Liver (tissue), 9 donors: ENCODE data around the gene ETFBKMT. TPM values are rescaled to one million over a fixed set of nuclear protein-coding genes. Genes with fewer than 3 reads are reported as not detected.

ENCODE experiments used
- DNase-seq: peaks from one replicate; pipeline ENCODE4 v3.0.0-alpha.2; 2017; ENCODE audit warnings: low spot score
- H3K27ac ChIP-seq, 2 donors: one replicate each; pipeline ENCODE4 v1.7.0; 2013; ENCODE audit warnings: inconsistent platforms in 2 of 2, low read length in 2 of 2, control low read depth in 1 of 2, low read depth in 1 of 2, mild to moderate bottlenecking in 1 of 2
- H3K27me3 ChIP-seq, 4 donors: one replicate each; pipeline versions ENCODE4 v1.6.1 to v1.7.0; 2013; ENCODE audit warnings: low read length in 3 of 4, inconsistent platforms in 1 of 4, mild to moderate bottlenecking in 1 of 4, moderate library complexity in 1 of 4; ENCODE audit not compliant: control insufficient read depth in 4 of 4, insufficient read depth in 4 of 4
- H3K36me3 ChIP-seq, 4 donors: one replicate each; pipeline versions ENCODE4 v1.6.1 to v1.7.0; 2013; ENCODE audit warnings: low read length in 3 of 4, mild to moderate bottlenecking in 3 of 4, low read depth in 1 of 4, moderate library complexity in 1 of 4; ENCODE audit not compliant: control insufficient read depth in 4 of 4, insufficient read depth in 3 of 4
- H3K4me1 ChIP-seq, 4 donors: one replicate each; pipeline versions ENCODE4 v1.6.1 to v1.7.0; 2013; ENCODE audit warnings: low read length in 3 of 4, mild to moderate bottlenecking in 3 of 4, moderate library complexity in 1 of 4; ENCODE audit not compliant: control insufficient read depth in 4 of 4, insufficient read depth in 4 of 4
- H3K4me3 ChIP-seq, 3 donors: one replicate each; pipeline versions ENCODE4 v1.6.1 to v1.7.0; 2013; ENCODE audit warnings: low read length in 3 of 3, control low read depth in 1 of 3, low read depth in 1 of 3, mild to moderate bottlenecking in 1 of 3
- H3K9ac ChIP-seq, 2 donors: one replicate each; pipeline ENCODE4 v1.7.0; 2013; ENCODE audit warnings: low read length in 2 of 2, mild to moderate bottlenecking in 2 of 2, moderate library complexity in 2 of 2, control low read depth in 1 of 2, low read depth in 1 of 2
- H3K9me3 ChIP-seq, 4 donors: one replicate each; pipeline versions ENCODE4 v1.6.1 to v1.7.0; 2013; ENCODE audit warnings: low read length in 3 of 4; ENCODE audit not compliant: control insufficient read depth in 4 of 4
- EGR1 ChIP-seq, 2 donors: IDR thresholded peaks; 2 replicates each; pipeline ENCODE4 v1.6.1; 2016 to 2018; ENCODE audit warnings: antibody characterized with exemption in 2 of 2, low read depth in 2 of 2
- FOXA1 ChIP-seq: IDR thresholded peaks from 2 replicates; pipeline ENCODE4 v1.6.1; 2016; ENCODE audit warnings: antibody characterized with exemption
- FOXA2 ChIP-seq: IDR thresholded peaks from 2 replicates; pipeline ENCODE4 v1.6.1; 2016; ENCODE audit warnings: antibody characterized with exemption
- GABPA ChIP-seq, 2 donors: IDR thresholded peaks in 1 of 2; conservative IDR thresholded peaks in 1 of 2; 2 replicates each; pipeline ENCODE4 v1.6.1; 2016; ENCODE audit warnings: antibody characterized with exemption in 2 of 2, mild to moderate bottlenecking in 1 of 2, moderate library complexity in 1 of 2
- HNF4G ChIP-seq: IDR thresholded peaks from 2 replicates; pipeline ENCODE4 v1.6.1; 2016; ENCODE audit warnings: antibody characterized with exemption
- NR2F2 ChIP-seq: IDR thresholded peaks from 2 replicates; pipeline ENCODE4 v1.6.1; 2016; ENCODE audit warnings: antibody characterized with exemption
- RAD21 ChIP-seq, 2 donors: IDR thresholded peaks; 2 replicates each; pipeline ENCODE4 v1.6.1; 2016; ENCODE audit warnings: antibody characterized with exemption in 2 of 2, mild to moderate bottlenecking in 2 of 2
- SP1 ChIP-seq: IDR thresholded peaks from 2 replicates; pipeline ENCODE4 v1.6.1; 2018; ENCODE audit warnings: antibody characterized with exemption, mild to moderate bottlenecking
- TAF1 ChIP-seq: conservative IDR thresholded peaks from 2 replicates; pipeline ENCODE4 v1.6.1; 2016; ENCODE audit warnings: antibody characterized with exemption, mild to moderate bottlenecking
- WGBS: extraction: QIAGEN DNeasy Blood & Tissue Kit; methylation state at CpG from one replicate; pipeline ENCODE4 v1.1.7; 2013; 5-methylcytosine and 5-hydroxymethylcytosine counted together
- polyA plus RNA-seq, 2 donors: library from polyadenylated mRNA; stranded (reverse) in 1 of 2; unstranded in 1 of 2; fragments of 200-250 nt in 1 of 2; fragments of >200 nt in 1 of 2; fragmentation: Nextera tagmentation in 1 of 2; extraction: Ambion mirVana in 1 of 2; gene quantifications; one replicate each; pipeline versions ENCODE4 v1.2.1 to v1.2.3, GENCODE V29; 2013 to 2015
- total RNA-seq, 2 donors: library from RNA; depleted of rRNA; stranded (reverse); fragments of >200 nt; gene quantifications; one replicate each; pipeline ENCODE4 v1.2.3, GENCODE V29; 2014
- TF ChIP-seq, protein P1 (sequence below): fragments of 150-350 bp; IDR thresholded peaks from 2 replicates; pipeline ENCODE4 v1.5.1; 2017; ENCODE audit warnings: improper control_type of control experiment, low read depth, low read length; ENCODE audit not compliant: missing input control
- TF ChIP-seq, protein P2 (sequence below): IDR thresholded peaks from 2 replicates; pipeline ENCODE4 v1.6.1; 2016; ENCODE audit warnings: antibody characterized with exemption
- TF ChIP-seq, protein P3 (sequence below): IDR thresholded peaks from 2 replicates; pipeline ENCODE4 v1.6.1; 2016; ENCODE audit warnings: antibody characterized with exemption
- TF ChIP-seq, protein P4 (sequence below): IDR thresholded peaks from 2 replicates; pipeline ENCODE4 v1.6.1; 2016; ENCODE audit warnings: antibody characterized with exemption, mild to moderate bottlenecking
- donor health status: healthy.
- donor health status: healthy.
- donor health status: healthy.
- donor health status: healthy.
- donor health status: healthy.

Gene ETFBKMT
- total and polyA plus RNA-seq, 4 donors: 1.9 to 4.8 (median 4.5) TPM

DNA sequence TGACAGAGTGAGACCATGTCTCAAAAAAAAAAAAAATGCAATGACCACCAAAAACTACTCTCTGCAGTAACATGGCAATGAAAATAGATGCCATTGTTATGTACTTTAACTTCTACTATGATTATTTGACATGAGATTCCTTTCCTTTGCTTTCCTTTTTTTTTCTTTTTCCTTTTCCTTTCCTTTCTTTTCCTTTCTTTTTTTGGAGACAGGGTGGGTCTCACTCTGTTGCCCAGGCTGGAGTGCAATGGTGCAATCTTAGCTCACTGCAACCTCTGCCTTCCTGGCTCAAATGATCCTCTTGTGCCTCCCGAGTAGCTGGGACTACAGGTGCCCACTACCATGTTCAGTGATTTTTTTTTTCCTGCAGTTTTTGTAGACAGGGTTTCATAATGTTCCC is 24.9 kb upstream of the ETFBKMT start:
- no peak overlapping the region for H3K9ac ChIP-seq
- TF ChIP-seq TAF1: no peak
- no peak for TF ChIP-seq RAD21 (IDR thresholded peaks at IDR 0.05)
- TF ChIP-seq, protein P1, sequence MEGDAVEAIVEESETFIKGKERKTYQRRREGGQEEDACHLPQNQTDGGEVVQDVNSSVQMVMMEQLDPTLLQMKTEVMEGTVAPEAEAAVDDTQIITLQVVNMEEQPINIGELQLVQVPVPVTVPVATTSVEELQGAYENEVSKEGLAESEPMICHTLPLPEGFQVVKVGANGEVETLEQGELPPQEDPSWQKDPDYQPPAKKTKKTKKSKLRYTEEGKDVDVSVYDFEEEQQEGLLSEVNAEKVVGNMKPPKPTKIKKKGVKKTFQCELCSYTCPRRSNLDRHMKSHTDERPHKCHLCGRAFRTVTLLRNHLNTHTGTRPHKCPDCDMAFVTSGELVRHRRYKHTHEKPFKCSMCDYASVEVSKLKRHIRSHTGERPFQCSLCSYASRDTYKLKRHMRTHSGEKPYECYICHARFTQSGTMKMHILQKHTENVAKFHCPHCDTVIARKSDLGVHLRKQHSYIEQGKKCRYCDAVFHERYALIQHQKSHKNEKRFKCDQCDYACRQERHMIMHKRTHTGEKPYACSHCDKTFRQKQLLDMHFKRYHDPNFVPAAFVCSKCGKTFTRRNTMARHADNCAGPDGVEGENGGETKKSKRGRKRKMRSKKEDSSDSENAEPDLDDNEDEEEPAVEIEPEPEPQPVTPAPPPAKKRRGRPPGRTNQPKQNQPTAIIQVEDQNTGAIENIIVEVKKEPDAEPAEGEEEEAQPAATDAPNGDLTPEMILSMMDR: no peak
- no peak for TF ChIP-seq HNF4G
- no peak for TF ChIP-seq SP1
- TF ChIP-seq FOXA1: no peak
- no peak for TF ChIP-seq EGR1 (IDR thresholded peaks at IDR 0.05; ENCODE audit: low read depth in 2 of 2)
- no peak for TF ChIP-seq NR2F2
- no peak for TF ChIP-seq FOXA2
- TF ChIP-seq, protein P2, sequence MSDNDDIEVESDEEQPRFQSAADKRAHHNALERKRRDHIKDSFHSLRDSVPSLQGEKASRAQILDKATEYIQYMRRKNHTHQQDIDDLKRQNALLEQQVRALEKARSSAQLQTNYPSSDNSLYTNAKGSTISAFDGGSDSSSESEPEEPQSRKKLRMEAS: no peak
- 96% methylated on average over 1 of the region's 1 CpG for WGBS

DNA sequence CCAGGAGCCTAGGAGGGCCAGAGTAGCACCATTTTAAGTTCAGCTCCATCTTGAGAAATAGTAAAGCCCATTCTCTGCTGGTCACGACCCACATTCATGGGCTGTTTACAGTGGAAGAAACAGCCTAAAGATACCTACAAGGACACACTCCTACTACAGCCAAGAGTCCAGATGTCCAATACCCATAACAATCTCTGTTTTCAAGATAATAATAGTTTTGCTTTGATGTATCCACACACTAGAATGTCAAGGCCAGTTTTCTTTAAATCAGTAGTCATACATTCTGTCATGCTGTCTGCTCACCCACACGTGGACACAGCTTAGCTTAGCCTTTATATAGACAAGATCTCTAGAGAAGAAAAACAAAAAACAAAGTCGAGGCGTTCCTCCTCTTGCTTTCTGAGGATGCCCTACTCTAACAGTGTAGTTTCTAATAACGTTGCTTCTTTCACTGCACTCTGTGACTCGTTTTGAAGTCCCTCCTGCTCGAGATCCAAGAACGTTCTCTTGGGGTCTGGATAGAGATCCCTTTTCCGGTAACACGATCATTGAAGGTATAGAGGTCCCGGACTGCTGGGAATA is 17.9 kb upstream of the ETFBKMT start:
- WGBS: 79% methylated on average over 11 of the region's 11 CpGs
- H3K9ac ChIP-seq: no peak overlapping the region
- TF ChIP-seq GABPA (IDR thresholded peaks at IDR 0.05 in 1 of 2, conservative IDR thresholded peaks at IDR 0.05 in 1 of 2): no peak
- TF ChIP-seq, protein P3, sequence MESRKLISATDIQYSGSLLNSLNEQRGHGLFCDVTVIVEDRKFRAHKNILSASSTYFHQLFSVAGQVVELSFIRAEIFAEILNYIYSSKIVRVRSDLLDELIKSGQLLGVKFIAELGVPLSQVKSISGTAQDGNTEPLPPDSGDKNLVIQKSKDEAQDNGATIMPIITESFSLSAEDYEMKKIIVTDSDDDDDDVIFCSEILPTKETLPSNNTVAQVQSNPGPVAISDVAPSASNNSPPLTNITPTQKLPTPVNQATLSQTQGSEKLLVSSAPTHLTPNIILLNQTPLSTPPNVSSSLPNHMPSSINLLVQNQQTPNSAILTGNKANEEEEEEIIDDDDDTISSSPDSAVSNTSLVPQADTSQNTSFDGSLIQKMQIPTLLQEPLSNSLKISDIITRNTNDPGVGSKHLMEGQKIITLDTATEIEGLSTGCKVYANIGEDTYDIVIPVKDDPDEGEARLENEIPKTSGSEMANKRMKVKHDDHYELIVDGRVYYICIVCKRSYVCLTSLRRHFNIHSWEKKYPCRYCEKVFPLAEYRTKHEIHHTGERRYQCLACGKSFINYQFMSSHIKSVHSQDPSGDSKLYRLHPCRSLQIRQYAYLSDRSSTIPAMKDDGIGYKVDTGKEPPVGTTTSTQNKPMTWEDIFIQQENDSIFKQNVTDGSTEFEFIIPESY: no peak
- TF ChIP-seq TAF1: no peak
- TF ChIP-seq HNF4G: no peak
- TF ChIP-seq, protein P4, sequence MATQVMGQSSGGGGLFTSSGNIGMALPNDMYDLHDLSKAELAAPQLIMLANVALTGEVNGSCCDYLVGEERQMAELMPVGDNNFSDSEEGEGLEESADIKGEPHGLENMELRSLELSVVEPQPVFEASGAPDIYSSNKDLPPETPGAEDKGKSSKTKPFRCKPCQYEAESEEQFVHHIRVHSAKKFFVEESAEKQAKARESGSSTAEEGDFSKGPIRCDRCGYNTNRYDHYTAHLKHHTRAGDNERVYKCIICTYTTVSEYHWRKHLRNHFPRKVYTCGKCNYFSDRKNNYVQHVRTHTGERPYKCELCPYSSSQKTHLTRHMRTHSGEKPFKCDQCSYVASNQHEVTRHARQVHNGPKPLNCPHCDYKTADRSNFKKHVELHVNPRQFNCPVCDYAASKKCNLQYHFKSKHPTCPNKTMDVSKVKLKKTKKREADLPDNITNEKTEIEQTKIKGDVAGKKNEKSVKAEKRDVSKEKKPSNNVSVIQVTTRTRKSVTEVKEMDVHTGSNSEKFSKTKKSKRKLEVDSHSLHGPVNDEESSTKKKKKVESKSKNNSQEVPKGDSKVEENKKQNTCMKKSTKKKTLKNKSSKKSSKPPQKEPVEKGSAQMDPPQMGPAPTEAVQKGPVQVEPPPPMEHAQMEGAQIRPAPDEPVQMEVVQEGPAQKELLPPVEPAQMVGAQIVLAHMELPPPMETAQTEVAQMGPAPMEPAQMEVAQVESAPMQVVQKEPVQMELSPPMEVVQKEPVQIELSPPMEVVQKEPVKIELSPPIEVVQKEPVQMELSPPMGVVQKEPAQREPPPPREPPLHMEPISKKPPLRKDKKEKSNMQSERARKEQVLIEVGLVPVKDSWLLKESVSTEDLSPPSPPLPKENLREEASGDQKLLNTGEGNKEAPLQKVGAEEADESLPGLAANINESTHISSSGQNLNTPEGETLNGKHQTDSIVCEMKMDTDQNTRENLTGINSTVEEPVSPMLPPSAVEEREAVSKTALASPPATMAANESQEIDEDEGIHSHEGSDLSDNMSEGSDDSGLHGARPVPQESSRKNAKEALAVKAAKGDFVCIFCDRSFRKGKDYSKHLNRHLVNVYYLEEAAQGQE: no peak
- TF ChIP-seq RAD21 (IDR thresholded peaks at IDR 0.05): no peak
- no peaks in the 10 kb centered on the region for H3K36me3 ChIP-seq
- no peak overlapping the region for H3K27ac ChIP-seq
- H3K9me3 ChIP-seq: no peaks in the 10 kb centered on the region
- H3K4me3 ChIP-seq: no peak overlapping the region
- H3K27me3 ChIP-seq: no peaks in the 10 kb centered on the region
- no peak for DNase-seq
- no peaks in the 10 kb centered on the region for H3K4me1 ChIP-seq

More for the DNA sequence above, 24.9 kb upstream of the ETFBKMT start:
- Histone ChIP-seq H3K27me3 (no peaks in the 10 kb centered on the region), H3K9me3 (no peaks in the 10 kb centered on the region), H3K4me1 (no peaks in the 10 kb centered on the region), H3K4me3 (no peak overlapping the region), H3K36me3 (no peaks in the 10 kb centered on the region), H3K27ac (no peak overlapping the region)
- DNase-seq: no peak
